ENCODE results near the gene SLC6A11. TPM values are rescaled to one million over a fixed set of nuclear protein-coding genes. Genes with fewer than 3 reads are reported as not detected.

Gene SLC6A11
- total and polyA plus RNA-seq, 2 of the 8 experiments (the other 6 are each of a cell fraction or from before 2014, with no cell fraction given) = 0.78 to 1.5 TPM

- Histone ChIP-seq H3K79me1 (ENCODE audit: low read depth, low read length) (no peaks in the 10 kb centered on the region), H2BK120ac (replicated peaks; ENCODE audit: low read depth, low read length) (no peak overlapping the region), H2AK5ac (ENCODE audit: low read depth, low read length) (no peak overlapping the region), H3K4me3 (ENCODE audit: extremely low read depth in 1 of 4, insufficient read depth in 2 of 4, low read depth in 3 of 4, low read length in 4 of 4) (no peak overlapping the region), H3K36me3 (ENCODE audit: control insufficient read depth in 2 of 4, insufficient read depth in 4 of 4, low read length in 3 of 4) (no peaks in the 10 kb centered on the region), H2BK15ac (ENCODE audit: low read length) (no peak overlapping the region), H3K18ac (ENCODE audit: extremely low read depth, low read length) (no peak overlapping the region), H4K20me1 (replicated peaks in 1 of 2; ENCODE audit: control insufficient read depth in 1 of 2, insufficient read depth in 2 of 2, low read length in 2 of 2) (no peaks in the 10 kb centered on the region), H2BK20ac (ENCODE audit: low read length) (no peak overlapping the region), H3K56ac (replicated peaks; ENCODE audit: insufficient read length, low read depth, low read length) (no peak overlapping the region), H4K91ac (replicated peaks; ENCODE audit: insufficient read length, low read length) (no peak overlapping the region), H3K9me3 (ENCODE audit: insufficient read depth in 2 of 2, low read depth in 1 of 2, low read length in 1 of 2) (no peaks in the 10 kb centered on the region), H2BK5ac (ENCODE audit: low read depth, low read length) (no peak overlapping the region), H3K9ac (replicated peaks in 1 of 4; ENCODE audit: extremely low read depth in 1 of 4, low read depth in 3 of 4, low read length in 3 of 4) (no peak overlapping the region), H3K27ac (ENCODE audit: low read depth, low read length) (no peak overlapping the region), H4K5ac (ENCODE audit: insufficient read length, low read depth, low read length) (no peak overlapping the region), H3K23ac (ENCODE audit: insufficient read length) (no peak overlapping the region), H3K4me1 (replicated peaks in 1 of 4; ENCODE audit: control insufficient read depth in 3 of 4, insufficient read depth in 4 of 4, low read length in 3 of 4) (no peaks in the 10 kb centered on the region; a peak in 1 of 7 replicates), H2BK12ac (ENCODE audit: low read depth, low read length) (no peak overlapping the region), H4K8ac (ENCODE audit: extremely low read depth, insufficient read depth, low read length) (no peak overlapping the region), H3K4ac (replicated peaks; ENCODE audit: insufficient read length, low read depth, low read length) (no peak overlapping the region), H3K27me3 (replicated peaks in 1 of 4; ENCODE audit: control insufficient read depth in 3 of 4, extremely low read depth in 1 of 4, insufficient read depth in 3 of 4, low read length in 3 of 4) (peaks cover 0 to 5% (median under 1%) of the 10 kb centered on the region in 4 experiments; a peak in 2 of 7 replicates), H3K14ac (ENCODE audit: insufficient read length) (no peak overlapping the region), H3K23me2 (ENCODE audit: low read depth, low read length) (no peaks in the 10 kb centered on the region), H3K4me2 (ENCODE audit: insufficient read depth in 1 of 2, low read depth in 2 of 2, low read length in 2 of 2) (no peak overlapping the region), H3K79me2 (ENCODE audit: control insufficient read depth in 1 of 2, insufficient read depth in 2 of 2, low read length in 2 of 2) (no peaks in the 10 kb centered on the region), H2AFZ (ENCODE audit: low read length) (no peak overlapping the region)
- CTCF ChIA-PET (ENCODE audit: partially characterized antibody) = interaction anchor here (1.0 to 11.3 kb wide), 9 partner anchors 9 to 290 kb away, joined by 3 to 193 read pairs (median 20); no protein-coding TSS in a partner anchor
- no peak for FAIRE-seq
- POLR2A ChIA-PET (ENCODE audit: partially characterized antibody) = no interaction called here
- WGBS, 2 experiments (ENCODE audit: extremely low coverage in 1 of 2, insufficient coverage in 1 of 2, insufficient read length in 1 of 2, insufficient replicate concordance in 2 of 2, low coverage in 1 of 2, low lambda C conversion rate in 2 of 2, missing lambda C conversion rate in 1 of 2) = 76% methylated on average over 3 of the region's 3 CpGs; no CpG with 5 or more reads in 1 of the 2 experiments
- DNase-seq (ENCODE audit: low read depth in 1 of 2, low spot score in 2 of 2) = no peak
- TF ChIP-seq SIX5 (IDR thresholded peaks at IDR 0.05; ENCODE audit: low read depth, low read length) (no peak), ATF3 (IDR thresholded peaks at IDR 0.05; ENCODE audit: insufficient read depth, low read depth, low read length) (no peak), BACH1 (IDR thresholded peaks at IDR 0.05; ENCODE audit: low read length) (no peak), KDM5A (IDR thresholded peaks at IDR 0.05; ENCODE audit: low read length) (no peak), EZH2 (IDR thresholded peaks at IDR 0.05; ENCODE audit: low read depth, low read length, severe bottlenecking) (no peak), SP4 (IDR thresholded peaks at IDR 0.05; ENCODE audit: low read length) (no peak), TCF12 (IDR thresholded peaks at IDR 0.05; ENCODE audit: low read depth, low read length) (no peak), BRCA1 (IDR thresholded peaks at IDR 0.05; ENCODE audit: low read depth, low read length) (no peak), CHD2 (IDR thresholded peaks at IDR 0.05; ENCODE audit: low read length) (no peak), CBX5 (IDR thresholded peaks at IDR 0.05; ENCODE audit: low read depth, low read length) (no peak), JUND (IDR thresholded peaks at IDR 0.05; ENCODE audit: low read length) (no peak)
Measured at GRCh38 chr3:10770981-10771380, 45.0 kb upstream of the SLC6A11 start.

All from H1 (cell line).